Kidney epithelial cell (primary cell): Measurements from ENCODE around the gene ZNF207. TPM values are rescaled to one million over a fixed set of nuclear protein-coding genes. Genes with fewer than 3 reads are reported as not detected.
"Not testable (repeated sequence)": the region's sequence is repeated elsewhere in the genome, so short reads cannot be mapped to it uniquely, and the experiment has no call there.

Experiments used
- DNase-seq: peaks from one replicate; pipeline ENCODE4 v3.0.0-alpha.2; 2010; ENCODE audit warnings: low read depth
- H3K27me3 ChIP-seq: 2 replicates; pipeline ENCODE4 v1.6.0; 2011; ENCODE audit warnings: low read length; ENCODE audit not compliant: control insufficient read depth, insufficient read depth
- H3K36me3 ChIP-seq: 2 replicates; pipeline ENCODE4 v1.5.1; 2011; ENCODE audit warnings: low read length; ENCODE audit not compliant: control insufficient read depth, insufficient read depth
- H3K4me3 ChIP-seq: 2 replicates; pipeline ENCODE4 v1.5.1; 2011; ENCODE audit warnings: low read depth, mild to moderate bottlenecking, control low read depth, low read length
- total RNA-seq: library from RNA; depleted of rRNA; stranded (reverse); fragments of >200 nt; gene quantifications from 2 replicates; pipeline ENCODE4 v1.2.3, GENCODE V29; 2015
- TF ChIP-seq, protein P1 (sequence below): IDR thresholded peaks from 2 replicates; pipeline ENCODE4 v1.5.1; 2011; ENCODE audit warnings: mild to moderate bottlenecking, moderate library complexity, low read length, control low read depth, inconsistent platforms; ENCODE audit not compliant: insufficient read depth, poor library complexity, severe bottlenecking

ZNF207 gene
- total RNA-seq, 1 donor from 2014 or later: 160 TPM

- Histone ChIP-seq H3K36me3 (no peaks in the 10 kb centered on the region), H3K27me3 (no peaks in the 10 kb centered on the region)
- TF ChIP-seq, protein P1, sequence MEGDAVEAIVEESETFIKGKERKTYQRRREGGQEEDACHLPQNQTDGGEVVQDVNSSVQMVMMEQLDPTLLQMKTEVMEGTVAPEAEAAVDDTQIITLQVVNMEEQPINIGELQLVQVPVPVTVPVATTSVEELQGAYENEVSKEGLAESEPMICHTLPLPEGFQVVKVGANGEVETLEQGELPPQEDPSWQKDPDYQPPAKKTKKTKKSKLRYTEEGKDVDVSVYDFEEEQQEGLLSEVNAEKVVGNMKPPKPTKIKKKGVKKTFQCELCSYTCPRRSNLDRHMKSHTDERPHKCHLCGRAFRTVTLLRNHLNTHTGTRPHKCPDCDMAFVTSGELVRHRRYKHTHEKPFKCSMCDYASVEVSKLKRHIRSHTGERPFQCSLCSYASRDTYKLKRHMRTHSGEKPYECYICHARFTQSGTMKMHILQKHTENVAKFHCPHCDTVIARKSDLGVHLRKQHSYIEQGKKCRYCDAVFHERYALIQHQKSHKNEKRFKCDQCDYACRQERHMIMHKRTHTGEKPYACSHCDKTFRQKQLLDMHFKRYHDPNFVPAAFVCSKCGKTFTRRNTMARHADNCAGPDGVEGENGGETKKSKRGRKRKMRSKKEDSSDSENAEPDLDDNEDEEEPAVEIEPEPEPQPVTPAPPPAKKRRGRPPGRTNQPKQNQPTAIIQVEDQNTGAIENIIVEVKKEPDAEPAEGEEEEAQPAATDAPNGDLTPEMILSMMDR: no peak
These were observed 49.0 kb downstream of the ZNF207 start for GRCh38 chr17:32398946-32399345.

GRCh38 chr17:32410085-32410484 is 60.1 kb downstream of the ZNF207 start:
- not testable (repeated sequence) for H3K36me3 ChIP-seq, DNase-seq

More at GRCh38 chr17:32398946-32399345, 49.0 kb downstream of the ZNF207 start:
- H3K4me3 ChIP-seq: no peak overlapping the region
- DNase-seq: no peak

GRCh38 chr17:32426894-32427293 is 76.9 kb downstream of the ZNF207 start:
- Histone ChIP-seq H3K27me3 (no peaks in the 10 kb centered on the region), H3K4me3 (no peak overlapping the region), H3K36me3 (no peaks in the 10 kb centered on the region)
- no peak for DNase-seq
- TF ChIP-seq, protein P1: no peak

More at GRCh38 chr17:32410085-32410484, 60.1 kb downstream of the ZNF207 start:
- H3K27me3 ChIP-seq, H3K4me3 ChIP-seq: not testable (repeated sequence)

DNA sequence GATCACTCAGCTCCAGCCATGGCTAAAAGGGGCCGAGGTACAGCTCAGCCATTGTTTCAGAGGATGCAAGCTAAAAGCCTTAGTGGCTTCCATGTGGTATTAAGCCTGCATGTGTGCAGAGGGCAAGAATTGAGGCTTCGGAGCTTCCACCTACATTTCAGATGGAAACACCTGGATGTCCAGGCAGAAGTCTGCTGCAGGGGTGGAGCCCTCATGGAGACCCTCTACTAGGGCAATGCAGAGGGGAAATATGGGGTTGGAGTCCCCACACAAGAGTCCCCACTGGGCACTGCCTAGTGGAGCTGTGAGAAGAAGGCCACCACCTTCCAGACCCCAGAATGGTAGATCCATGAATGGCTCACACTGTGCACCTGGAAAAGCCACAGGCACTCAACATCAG is 79.6 kb downstream of the ZNF207 start:
- Histone ChIP-seq H3K4me3 (no peak overlapping the region), H3K36me3 (no peaks in the 10 kb centered on the region), H3K27me3 (no peaks in the 10 kb centered on the region)
- no peak for DNase-seq
- TF ChIP-seq, protein P1: no peak

Other genes with a start within 250 kb of the ZNF207 start
- 28.8 and 37.2 TPM in 2 replicates for gene RHOT1, start 207.7 kb upstream of the ZNF207 start, total RNA-seq
- not detected in 2 replicates for gene RHBDL3, start 84.3 kb upstream of the ZNF207 start, total RNA-seq
- gene C17orf75, start 8.0 kb upstream of the ZNF207 start, total RNA-seq: 26.0 and 33.9 TPM in 2 replicates
- 73.7 and 107 TPM in 2 replicates for gene PSMD11, start 94.4 kb downstream of the ZNF207 start, total RNA-seq
- gene CDK5R1, start 136.8 kb downstream of the ZNF207 start, total RNA-seq: 16.0 and 17.4 TPM in 2 replicates